ENCODE results near the gene RPL39.
"Not testable (repeated sequence)": the region's sequence is repeated elsewhere in the genome, so short reads cannot be mapped to it uniquely, and the experiment has no call there.

Gene RPL39

GRCh38 chrX:119762718-119763117 is 28.7 kb downstream of the RPL39 start:
- peak; percentile 20 for DNase-seq

DNA sequence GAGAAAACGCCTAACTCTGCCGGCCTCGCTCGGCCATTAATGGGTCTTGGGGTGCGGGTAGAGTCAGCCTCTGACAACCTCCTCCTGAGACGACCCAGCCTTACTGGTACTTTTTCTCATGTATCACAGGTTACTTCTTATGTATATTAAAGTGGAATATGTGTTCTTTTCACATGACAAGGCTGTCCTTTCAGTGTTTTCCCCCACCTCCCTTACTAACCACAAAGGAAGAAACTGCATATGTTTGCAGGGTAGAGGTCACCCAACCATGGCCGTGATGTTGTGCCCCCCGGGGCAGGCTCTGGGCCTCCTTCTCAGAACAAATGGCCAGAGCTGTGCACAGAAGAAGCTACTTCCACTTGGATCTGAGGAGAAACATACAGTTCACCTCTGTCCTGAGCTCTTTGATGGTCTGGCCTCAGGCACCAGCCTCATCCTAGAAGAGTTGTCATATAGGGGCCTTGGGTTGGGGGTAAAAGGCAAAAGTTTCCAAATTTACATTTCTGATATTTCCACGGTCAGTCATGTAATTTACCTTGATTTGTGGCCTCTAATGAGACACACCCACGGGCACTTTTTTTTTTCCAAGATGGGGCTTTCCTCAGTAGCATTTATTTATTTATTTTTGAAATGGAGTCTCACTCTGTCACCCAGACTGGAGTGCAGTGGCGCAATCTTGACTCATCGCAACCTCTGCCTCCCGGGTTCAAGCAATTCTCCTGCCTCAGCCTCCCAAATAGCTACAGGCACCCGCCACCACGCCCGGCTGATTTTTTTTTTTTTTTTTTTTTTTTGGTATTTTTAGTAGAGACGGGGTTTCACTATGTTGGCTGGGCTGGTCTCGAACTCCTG is 31.2 kb downstream of the RPL39 start:
- DNase-seq, result no peak

GRCh38 chrX:119759248-119759766 is 32.1 kb downstream of the RPL39 start:
- no peak for DNase-seq

DNA sequence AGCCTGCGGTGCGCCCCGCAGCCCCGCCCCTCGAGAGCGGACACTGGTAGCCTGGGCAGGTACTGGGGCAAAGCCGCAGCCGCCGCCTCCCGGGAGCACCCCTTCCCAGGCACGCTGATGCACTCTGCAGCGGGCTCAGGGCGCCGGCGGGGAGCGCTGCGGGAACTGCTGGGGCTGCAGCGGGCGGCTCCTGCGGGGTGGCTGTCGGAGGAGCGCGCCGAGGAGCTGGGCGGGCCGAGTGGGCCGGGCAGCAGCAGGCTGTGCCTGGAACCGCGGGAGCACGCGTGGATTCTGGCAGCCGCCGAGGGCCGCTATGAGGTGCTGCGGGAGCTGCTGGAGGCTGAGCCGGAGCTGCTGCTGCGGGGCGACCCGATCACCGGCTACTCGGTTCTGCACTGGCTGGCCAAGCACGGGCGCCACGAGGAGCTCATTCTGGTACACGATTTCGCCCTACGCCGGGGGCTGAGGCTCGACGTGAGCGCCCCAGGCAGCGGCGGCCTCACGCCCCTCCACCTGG is 32.6 kb downstream of the RPL39 start:
- DNase-seq, result no peak

- no peak for DNase-seq
Observed at GRCh38 chrX:119757979-119758730, 33.3 kb downstream of the RPL39 start, which contains the start of gene SOWAHD. SOWAHD (plus strand) TSS chrX:119758588; CDS start chrX:119758668, 80 bp downstream.

- DNase-seq, result no peak
Observed at GRCh38 chrX:119757646-119757978, 33.8 kb downstream of the RPL39 start.

GRCh38 chrX:119756926-119757635 is 34.3 kb downstream of the RPL39 start:
- DNase-seq, result no peak

DNA sequence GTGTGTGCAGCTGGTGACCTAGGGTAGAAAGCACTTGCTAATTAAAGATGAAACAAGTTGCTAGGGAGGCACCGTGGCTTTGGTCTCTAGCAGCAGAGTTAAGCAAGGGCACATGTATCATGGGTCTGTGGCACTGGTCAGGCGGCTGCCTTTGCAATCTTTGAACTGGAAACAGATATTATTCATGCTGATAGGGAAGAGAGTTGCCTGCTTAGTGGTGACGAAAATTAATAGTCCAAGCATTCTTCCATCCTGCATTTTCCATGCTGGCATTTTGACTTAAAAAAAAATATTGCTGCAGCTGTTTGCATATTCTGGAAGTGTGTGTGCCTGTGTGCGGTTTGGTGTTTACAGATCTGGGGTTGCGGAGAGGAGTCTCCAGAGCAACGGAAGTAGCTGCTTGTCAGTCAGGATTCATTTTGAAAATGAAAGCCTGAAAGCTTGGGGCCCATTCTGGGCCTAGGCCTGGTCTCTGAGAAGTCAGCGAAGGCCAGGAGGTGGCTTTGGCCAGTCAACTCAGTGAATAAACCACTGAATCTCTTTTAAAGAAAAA is 35.4 kb downstream of the RPL39 start:
- no peak for DNase-seq

DNA sequence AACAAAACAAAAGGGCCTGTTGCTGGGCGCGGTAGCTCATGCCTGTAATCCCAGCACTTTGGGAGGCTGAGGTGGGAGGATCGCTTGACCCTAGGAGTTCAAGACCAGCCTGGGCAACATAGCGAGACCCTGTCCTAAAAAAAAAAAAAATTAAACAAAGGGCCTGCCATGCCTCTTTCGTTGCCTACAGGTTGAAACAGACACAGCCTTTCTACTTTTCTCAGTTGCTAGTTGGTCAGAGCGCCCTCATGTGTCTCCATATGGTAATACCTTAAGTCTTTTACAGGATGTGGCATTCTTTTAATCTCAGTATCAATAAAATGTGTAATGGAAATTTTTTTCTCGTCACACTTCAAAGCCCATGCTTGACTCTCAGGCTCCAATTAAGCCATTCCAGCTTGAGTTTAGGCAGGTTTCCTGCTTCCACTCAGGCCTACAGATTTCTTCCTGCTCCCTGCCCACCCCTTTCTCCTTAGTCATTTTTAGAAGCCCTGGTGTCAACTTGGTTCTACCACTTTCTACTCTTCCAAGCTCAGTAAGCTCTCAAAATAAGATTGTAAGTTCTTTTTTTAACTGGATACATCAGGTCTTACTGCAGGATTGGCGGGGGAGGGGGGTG is 37.7 kb downstream of the RPL39 start:
- peak; percentile 5 for DNase-seq

GRCh38 chrX:119753001-119753400 is 38.4 kb downstream of the RPL39 start:
- DNase-seq, result no peak

- DNase-seq, result not testable (repeated sequence)
Observed at GRCh38 chrX:119750751-119751150, 40.7 kb downstream of the RPL39 start.

GRCh38 chrX:119750131-119750530 is 41.3 kb downstream of the RPL39 start:
- not testable (repeated sequence) for DNase-seq

DNA sequence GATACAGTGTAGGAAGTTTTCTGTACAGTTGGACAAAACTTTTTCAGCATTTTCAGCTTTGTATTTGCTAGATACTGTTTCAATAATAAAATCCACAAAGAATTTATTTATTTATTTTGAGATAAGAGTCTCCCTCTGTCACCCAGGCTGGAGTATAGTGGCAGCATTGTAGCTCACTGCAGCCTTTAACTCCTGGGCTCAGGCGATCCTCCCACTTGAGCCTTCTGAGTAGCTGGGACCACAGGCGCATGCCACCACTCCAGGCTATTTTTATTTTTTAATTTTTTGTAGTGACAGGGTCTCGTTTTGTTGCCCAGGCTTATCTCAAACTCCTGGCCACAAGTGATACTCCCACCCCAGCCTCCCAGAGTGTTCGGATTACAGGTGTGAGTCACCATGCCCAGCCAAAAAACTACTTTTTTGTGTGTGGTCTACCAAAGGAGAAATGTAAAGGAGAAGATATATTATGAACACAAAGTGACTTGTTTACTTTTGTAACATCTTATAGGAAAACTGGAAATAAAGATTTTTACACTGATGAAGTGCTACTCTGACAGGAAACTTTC is 46.1 kb downstream of the RPL39 start:
- DNase-seq, result no peak

DNA sequence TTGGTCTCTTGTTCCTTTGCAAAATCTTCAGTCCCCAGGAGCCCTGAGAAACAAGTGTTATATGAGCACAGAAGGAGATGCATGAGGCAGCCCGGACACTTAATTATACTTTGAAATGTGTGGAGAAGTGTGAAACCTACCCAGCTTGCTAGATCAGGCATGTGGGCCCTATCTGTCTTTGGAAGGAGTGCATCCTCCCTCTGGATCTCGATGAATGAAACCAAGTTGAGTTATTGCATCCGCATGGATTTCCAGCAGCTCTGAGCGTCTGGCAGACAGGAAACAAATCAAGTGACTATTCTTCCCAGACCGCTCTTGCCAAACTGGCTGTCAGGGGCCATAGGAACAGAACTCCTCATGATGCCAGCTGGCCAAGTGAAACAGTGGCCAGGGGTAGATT is 52.7 kb downstream of the RPL39 start:
- no peak for DNase-seq

Measured in kidney glomerular epithelial cell (primary cell).